ENCODE data around the gene GAREM2.

GAREM2 gene

DNA sequence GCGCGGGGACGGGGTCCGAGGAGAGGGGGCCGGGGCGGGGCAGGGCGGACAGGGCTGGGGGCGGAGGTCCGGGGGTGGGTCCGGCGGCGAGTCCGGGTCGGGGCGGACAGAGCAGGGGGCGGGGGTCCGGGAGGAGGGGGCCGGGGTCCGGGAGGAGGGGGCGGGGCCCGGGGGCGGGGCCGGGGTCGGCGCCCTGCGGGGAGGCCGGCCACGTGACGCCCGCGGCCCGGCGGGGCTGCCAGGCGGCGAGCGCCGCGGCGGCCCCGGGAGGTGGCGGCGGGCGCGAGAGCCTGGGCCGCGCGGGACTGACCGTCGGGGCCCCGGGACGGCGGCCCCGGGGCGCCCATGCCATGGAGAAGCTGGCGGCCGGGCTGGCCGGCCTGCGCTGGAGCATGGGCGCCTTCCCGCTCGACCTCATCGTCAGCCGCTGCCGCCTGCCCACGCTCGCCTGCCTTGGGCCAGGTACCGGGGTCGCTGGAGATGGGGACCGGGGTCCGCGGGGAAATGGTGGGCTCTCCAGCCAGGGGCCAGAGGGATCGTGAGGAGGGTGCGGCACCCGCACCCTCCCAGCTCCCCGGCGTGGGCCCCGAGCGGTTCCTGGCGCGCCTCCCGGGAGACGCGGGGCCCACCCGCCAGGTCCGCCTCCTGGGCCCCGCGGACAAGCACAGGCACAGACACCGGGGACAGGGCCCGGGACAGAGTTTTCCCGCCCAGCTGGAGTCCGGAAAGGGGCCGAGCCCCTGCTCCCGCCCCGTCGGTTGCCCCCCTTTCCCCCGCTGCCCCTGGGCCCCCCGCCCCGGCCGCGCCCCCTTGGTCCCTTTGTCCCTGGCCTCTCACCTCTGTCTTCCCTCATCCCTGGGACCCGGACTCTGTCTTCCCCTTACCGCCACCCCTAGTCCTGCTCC is at the start of gene GAREM2:
Gene GAREM2, plus strand, starts transcription at position 218 of the 905 bp plus-strand sequence. Its CDS starts 133 bp downstream, at position 351.
- peak within 1 kb of the TSS; percentile 70 for H3K4me3 ChIP-seq
- TF ChIP-seq, protein P1, sequence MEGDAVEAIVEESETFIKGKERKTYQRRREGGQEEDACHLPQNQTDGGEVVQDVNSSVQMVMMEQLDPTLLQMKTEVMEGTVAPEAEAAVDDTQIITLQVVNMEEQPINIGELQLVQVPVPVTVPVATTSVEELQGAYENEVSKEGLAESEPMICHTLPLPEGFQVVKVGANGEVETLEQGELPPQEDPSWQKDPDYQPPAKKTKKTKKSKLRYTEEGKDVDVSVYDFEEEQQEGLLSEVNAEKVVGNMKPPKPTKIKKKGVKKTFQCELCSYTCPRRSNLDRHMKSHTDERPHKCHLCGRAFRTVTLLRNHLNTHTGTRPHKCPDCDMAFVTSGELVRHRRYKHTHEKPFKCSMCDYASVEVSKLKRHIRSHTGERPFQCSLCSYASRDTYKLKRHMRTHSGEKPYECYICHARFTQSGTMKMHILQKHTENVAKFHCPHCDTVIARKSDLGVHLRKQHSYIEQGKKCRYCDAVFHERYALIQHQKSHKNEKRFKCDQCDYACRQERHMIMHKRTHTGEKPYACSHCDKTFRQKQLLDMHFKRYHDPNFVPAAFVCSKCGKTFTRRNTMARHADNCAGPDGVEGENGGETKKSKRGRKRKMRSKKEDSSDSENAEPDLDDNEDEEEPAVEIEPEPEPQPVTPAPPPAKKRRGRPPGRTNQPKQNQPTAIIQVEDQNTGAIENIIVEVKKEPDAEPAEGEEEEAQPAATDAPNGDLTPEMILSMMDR (IDR thresholded peaks at IDR 0.05), result no peak
- DNase-seq (ENCODE audit: low spot score), result peak; percentile 46
- no peak within 1 kb of the TSS for H3K27ac ChIP-seq

DNA sequence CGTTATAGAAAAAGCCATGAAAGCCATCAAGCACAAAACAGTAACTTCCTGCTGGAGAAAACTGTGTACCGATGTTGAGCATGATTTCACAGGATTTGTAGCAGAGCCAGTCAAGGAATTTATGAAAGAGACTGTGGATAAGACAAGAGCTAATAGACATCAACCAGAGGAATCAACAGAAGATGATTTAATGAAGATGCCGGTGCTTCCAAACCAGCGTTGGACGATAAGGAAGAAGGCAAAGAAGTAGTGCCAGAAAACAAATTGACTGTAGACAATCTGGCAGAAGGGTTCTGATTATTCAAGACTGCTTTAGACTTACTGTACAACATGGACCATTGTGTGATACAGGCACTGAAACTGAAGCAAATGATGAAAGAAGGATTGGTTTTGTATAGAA is 49.5 kb upstream of the GAREM2 start:
- H3K4me3 ChIP-seq, result no peak overlapping the region
- H3K27ac ChIP-seq, result no peak overlapping the region
- DNase-seq (ENCODE audit: low spot score), result no peak
- TF ChIP-seq, protein P1 (IDR thresholded peaks at IDR 0.05), result no peak

DNA sequence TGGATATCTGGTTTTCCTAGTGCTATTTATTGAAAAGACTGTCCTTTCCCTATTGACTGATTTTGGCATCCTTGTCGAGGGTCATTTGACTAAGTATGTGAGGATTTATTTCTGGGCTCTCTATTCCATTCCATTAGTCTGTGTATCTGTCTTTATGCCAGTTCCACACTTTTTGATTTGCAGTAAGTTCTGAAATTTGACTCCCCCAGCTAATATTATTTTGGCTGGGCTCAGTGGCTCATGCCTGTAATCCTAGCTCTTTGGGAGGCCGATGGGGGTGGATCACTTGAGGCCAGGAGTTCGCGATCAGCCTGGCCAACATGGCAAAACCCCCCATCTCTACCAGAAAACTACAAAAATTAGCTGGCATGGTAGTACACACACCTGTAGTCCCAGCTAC is 46.8 kb upstream of the GAREM2 start:
- TF ChIP-seq, protein P1 (IDR thresholded peaks at IDR 0.05), result no peak
- DNase-seq (ENCODE audit: low spot score), result no peak
- Histone ChIP-seq H3K27ac (no peak overlapping the region), H3K4me3 (no peak overlapping the region)

DNA sequence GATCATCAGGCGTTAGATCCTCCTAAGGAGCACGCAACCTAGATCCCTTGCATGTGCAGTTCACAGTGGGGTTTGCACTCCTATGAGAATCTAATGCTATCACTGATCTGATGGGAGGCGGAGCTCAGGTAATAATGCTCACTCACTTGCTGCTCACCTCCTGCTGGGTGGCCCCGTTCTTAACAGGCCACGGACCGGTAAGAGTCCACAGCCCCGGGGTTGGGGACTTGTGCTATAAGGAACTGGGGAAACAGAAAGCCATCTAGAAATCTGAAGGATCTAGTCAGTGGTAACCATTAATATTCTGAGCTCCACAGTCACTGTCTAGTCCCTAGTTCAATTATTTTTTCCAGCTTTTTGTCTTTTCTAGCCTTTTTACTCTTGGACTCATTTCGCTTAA is 44.7 kb upstream of the GAREM2 start:
- H3K27ac ChIP-seq, result no peak overlapping the region
- no peak for DNase-seq (ENCODE audit: low spot score)
- no peak overlapping the region for H3K4me3 ChIP-seq
- TF ChIP-seq, protein P1 (IDR thresholded peaks at IDR 0.05), result no peak

DNA sequence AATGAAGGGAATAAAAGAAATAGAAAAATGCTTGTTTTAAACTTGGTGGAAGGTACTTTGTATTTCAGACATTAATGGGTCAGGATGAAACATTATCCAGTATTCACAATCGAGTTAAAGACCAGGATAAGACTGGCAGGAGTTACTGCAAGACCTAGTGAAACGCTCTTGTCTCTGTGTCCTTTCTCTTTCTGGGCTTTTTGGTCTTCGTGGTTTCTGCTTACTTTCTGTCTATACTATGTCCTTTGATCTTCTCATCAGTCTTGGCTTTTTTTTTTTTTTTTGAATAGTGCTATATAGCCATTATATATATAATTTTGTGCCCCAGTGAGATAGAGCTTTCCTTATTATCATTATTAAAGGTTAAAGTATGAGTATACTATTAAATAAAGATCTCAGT is 42.1 kb upstream of the GAREM2 start:
- Histone ChIP-seq H3K27ac (no peak overlapping the region), H3K4me3 (no peak overlapping the region)
- TF ChIP-seq, protein P1 (IDR thresholded peaks at IDR 0.05), result no peak
- no peak for DNase-seq (ENCODE audit: low spot score)

DNA sequence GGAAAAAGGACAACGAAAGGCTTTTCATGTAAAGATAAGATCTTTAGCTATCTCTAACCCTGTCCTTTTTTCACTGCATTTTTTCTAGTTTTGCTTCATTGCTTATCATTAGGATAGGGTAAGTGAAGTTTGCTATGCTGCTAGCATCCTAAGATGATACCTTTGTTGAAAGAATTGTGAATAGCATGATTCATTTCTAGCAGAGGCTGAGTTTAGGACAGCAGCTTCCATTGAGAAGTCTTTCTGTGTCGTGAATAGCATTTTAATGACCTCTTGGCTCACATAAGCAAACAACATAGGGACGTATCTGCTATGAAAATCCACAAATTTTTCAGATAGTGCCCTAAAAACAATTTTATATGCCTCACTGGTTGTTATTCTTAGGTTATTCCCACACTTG is 36.4 kb upstream of the GAREM2 start:
- no peak overlapping the region for H3K4me3 ChIP-seq
- TF ChIP-seq, protein P1 (IDR thresholded peaks at IDR 0.05), result no peak
- H3K27ac ChIP-seq, result no peak overlapping the region
- DNase-seq (ENCODE audit: low spot score), result no peak

Data from coronary artery (tissue), 2 donors.